ENCODE results near the gene RARA. TPM values are rescaled to one million over a fixed set of nuclear protein-coding genes. Genes with fewer than 3 reads are reported as not detected.

RARA gene
- 10 to 100 TPM in 2 of 3 donors, 1 to 10 TPM in 1; 7.8 to 54.3 (median 44.0) TPM for polyA plus RNA-seq

DNA sequence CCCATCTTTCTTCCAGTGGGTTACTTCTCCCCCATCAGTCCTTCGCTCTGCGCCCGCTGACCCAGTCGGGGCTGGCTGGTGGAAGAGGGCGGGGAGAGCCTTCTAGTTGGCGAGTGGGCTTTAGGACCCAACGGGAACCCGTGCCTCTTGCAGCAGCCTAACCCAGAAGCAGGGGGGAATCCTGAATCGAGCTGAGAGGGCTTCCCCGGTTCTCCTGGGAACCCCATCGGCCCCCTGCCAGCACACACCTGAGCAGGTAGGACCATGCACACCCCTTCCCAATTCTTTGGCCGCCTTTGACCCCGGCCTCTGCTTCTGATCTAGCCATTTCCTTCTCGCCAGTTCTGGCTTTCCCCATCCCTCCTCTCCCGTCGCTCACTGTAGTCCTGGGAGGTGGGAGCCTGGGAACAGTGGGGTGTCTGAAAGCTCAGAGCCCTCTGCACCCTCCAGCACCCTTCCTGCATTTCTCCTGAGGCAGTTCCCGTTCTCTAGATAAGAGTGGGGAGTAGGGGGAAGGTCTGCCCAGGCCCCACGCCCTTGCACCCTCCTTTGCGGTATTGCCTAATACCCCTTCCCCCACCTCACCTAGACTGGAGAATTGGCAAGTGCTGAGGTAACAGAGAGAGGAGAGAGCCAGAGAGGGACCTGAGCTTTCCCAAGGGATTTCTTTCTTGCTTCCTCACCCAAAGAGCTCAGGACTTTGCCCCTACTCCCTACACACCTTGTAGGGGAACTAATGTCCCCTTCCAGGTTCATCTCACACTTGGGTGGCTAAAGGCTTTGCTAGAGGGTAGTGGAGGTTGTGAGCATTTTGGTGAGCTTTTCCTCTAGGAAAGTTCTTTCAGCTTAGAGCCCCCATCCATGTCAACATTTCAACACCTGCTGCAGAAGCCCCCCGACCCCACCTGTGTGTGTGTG is at the start of gene RARA:
RARA (plus strand) TSS at position 150 of the 918 bp plus-strand sequence. CDS start 22,039 bp downstream, outside the sequence.
- WGBS, 3 donors = 8 to 13% (median 11%) methylated on average over 20 of the region's 20 CpGs
- no peak within 1 kb of the TSS for H3K27ac ChIP-seq (ENCODE audit: low read depth, low read length)

DNA sequence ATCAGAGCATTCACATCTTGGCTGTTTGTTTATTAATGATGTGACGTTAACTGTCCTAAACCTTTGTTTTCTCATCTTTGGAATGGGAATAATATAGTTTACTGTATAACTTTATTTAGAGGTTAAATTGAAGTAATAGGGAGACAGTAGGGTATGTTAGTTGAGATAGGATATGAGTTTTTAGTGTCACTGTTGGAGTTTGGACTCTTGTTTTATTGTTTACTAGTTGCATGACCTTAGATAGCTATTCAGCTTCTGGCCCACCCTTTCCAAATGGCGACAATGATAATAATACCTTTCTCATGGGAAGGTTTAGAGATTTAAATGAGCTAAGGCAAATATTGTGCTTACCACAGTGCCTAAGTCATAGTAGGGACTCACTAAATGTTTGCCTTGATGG is 49.5 kb upstream of the RARA start:
- 93 to 96% (median 93%) methylated on average over 2 of the region's 2 CpGs for WGBS, 3 donors
- H3K27ac ChIP-seq (ENCODE audit: low read depth, low read length) = no peak overlapping the region

DNA sequence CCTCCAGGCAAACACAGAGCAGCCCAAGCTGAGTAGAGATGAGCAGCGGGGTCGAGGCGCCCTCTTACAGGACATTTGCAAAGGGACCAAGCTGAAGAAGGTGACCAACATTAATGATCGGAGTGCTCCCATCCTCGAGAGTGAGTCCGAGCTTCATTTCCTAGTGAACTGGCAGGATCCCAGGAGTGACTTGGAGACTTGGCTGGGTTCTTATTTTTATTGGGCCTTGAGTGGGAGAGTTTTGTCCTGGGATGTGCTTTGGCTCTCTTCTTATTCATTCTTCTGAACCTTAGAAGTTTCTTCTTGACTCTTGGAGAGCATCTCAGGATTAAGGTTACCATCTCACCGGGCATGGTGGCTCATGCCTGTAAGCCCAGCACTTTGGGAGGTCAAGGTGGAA is 48.5 kb upstream of the RARA start:
- 78 to 87% (median 79%) methylated on average over 7 of the region's 7 CpGs for WGBS, 3 donors
- no peak overlapping the region for H3K27ac ChIP-seq (ENCODE audit: low read depth, low read length)

DNA sequence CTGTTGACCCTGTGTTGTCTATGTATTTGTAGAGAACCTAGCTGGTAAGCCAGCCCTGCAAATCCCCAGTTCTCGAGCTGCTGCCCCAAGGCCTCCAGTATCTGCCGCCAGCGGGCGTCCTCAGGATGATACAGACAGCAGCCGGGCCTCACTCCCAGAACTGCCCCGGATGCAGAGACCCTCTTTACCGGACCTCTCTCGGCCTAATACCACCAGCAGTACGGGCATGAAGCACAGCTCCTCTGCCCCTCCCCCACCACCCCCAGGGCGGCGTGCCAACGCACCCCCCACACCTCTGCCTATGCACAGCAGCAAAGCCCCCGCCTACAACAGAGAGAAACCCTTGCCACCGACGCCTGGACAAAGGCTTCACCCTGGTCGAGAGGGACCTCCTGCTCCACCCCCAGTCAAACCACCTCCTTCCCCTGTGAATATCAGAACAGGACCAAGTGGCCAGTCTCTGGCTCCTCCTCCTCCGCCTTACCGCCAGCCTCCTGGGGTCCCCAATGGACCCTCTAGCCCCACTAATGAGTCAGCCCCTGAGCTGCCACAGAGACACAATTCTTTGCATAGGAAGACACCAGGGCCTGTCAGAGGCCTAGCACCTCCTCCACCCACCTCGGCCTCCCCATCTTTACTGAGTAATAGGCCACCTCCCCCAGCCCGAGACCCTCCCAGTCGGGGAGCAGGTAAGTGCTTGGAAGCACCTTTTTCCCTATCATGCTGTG is 44.4 kb upstream of the RARA start:
- no peak overlapping the region for H3K27ac ChIP-seq (ENCODE audit: low read depth, low read length)
- 84 to 94% (median 91%) methylated on average over 21 of the region's 21 CpGs for WGBS, 3 donors

DNA sequence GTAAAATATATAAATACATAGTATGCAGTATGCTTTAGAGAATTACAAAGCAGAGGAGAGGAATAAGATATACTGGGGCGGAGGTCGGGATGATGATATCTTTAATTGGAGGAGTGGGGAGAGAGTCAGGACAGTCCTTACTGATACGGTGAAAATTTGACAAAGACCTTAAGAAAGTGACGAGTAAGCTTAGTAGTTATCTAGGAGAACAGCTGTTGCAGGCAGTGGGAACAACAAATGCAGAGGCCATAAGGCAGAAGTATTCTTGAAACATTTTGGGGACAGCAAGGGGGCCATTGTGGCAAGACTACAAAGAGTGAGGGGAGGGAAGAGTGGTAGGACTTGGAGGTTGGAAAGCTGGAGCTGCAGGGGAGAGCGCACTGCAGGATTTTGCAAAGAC is 43.6 kb upstream of the RARA start:
- H3K27ac ChIP-seq (ENCODE audit: low read depth, low read length) = no peak overlapping the region
- 83 to 96% (median 93%) methylated on average over 5 of the region's 5 CpGs for WGBS, 3 donors

DNA sequence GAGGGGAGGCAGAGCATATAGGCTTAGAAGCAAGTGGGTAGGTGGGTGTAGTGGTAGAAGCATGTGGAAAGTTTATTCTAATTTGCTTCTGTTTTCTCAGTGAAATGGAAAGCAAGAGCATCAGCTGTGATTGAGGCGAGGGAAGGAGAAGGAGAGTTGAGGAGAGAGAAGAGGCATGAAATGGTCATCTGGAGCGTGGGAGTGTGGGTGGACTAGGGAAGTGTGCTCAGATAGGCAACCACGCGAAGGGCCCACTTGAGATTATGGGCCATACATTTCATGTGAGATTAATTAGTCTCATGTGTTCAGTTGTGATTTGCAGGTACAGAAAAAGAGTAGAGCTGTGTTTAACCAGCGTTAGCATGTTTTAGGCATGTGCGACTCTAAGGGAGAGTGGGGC is 42.1 kb upstream of the RARA start:
- WGBS, 3 donors = 91 to 95% (median 95%) methylated on average over 6 of the region's 6 CpGs

DNA sequence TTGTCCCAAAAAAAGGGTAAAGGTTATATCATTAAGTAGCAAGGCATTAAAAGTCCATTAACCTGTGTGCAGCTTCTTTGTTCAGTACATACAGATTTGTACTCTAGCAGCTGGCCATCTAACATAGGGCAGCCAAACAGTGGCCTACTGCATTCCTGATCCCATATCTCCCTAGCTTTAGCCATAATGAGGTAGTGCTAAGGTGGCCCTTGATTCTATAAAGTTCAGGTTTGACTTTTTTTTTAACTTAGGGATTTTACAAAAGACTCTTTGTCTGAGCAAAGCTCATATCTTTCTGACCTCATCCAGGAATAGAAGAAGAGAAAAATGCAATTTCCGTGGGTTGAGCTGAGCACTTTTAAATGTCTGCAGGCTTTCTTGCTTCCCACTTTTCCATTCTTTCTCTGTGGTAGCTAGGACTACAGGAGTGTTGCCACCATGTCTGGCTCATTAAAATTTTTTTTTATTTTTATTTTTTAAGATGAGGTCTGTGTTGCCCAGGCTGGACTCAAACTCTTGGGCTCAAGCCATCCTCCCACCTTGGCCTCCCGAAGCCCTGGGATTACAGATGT is 40.8 kb upstream of the RARA start:
- 69 to 89% (median 81%) methylated on average over 2 of the region's 2 CpGs for WGBS, 3 donors
- no peak overlapping the region for H3K27ac ChIP-seq (ENCODE audit: low read depth, low read length)

More for the DNA sequence above, 42.1 kb upstream of the RARA start:
- no peak overlapping the region for H3K27ac ChIP-seq (ENCODE audit: low read depth, low read length)

DNA sequence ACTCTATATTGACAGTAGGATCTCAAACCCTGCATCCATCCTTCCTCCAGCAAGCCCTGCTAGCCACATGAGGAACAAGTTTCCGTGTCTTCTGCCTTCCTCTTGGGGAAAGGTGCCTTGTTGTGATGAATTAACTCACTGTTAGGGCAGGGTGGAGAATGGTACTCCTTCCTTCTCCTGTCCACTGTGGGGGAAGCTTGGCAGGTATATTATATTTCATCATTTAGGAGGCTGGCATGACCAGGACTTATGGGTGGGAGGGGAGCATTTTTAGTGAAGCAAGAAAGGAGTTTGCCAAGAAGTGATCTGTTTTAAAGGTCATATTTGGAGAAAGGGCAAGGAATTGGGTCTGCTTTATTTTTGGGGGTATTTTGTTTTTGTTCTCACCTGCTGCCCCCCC is 30.6 kb upstream of the RARA start:
- WGBS, 3 donors = 70 to 85% (median 83%) methylated on average over 1 of the region's 1 CpG
- no peak overlapping the region for H3K27ac ChIP-seq (ENCODE audit: low read depth, low read length)

DNA sequence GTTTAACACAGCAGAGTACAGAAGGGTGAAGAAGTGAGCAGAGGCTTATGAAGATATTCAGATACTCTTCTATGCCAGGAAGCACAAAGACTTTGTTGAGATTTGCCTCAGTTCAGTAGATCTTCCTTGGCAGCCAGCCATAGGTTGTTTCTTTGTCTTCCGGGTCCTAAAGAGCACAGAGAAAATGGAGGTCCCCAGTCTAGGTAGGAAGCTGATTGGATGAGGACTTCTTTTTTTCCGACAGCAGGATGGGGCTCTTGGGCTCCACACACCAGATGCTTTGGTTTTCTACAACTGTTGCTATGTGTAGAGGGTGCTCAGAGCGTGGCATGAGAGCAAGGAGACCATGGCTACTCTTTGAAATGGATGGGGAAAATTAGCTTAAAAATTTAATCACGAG is 29.6 kb upstream of the RARA start:
- WGBS, 3 donors = 90 to 92% (median 91%) methylated on average over 4 of the region's 4 CpGs
- H3K27ac ChIP-seq (ENCODE audit: low read depth, low read length) = no peak overlapping the region

DNA sequence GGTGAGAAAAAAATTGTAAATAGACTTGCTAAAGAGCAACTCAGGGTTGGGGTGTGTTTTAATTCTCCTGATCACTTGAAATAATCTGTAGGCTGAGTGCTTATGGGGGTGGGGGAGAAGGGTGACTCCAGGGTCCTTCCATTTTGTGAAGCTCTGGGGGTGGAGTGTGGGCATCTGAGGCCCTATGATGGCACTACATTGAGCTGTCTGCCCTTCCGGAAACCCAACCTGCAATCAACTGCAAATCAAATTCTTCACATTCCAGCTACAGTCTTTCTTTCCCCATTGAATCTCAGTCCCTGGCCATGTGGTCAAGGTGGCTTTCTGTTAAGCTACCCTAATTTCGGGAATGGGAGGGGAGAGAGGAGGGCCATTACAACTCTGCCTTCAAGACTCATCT is 27.3 kb upstream of the RARA start:
- 79 to 89% (median 85%) methylated on average over 2 of the region's 2 CpGs for WGBS, 3 donors
- no peak overlapping the region for H3K27ac ChIP-seq (ENCODE audit: low read depth, low read length)

DNA sequence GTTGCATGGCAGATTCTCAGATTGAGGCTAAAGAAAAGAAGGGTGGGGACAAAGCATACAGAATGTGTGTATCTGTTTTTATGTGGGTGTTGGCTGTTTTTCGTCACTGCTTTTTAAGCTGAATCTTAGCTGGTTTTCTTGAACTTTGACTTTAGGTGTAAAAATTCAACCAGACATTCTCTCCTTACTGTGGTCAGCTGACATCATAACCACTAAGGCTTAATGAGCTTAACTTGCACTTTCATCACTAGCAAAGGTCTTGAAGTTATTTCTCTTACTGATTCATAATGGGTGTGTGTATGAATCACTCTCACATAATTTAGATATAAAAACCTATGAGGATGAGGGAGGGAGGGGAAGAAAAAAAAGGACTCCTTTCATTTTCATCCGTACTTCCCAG is 25.3 kb upstream of the RARA start:
- no peak overlapping the region for H3K27ac ChIP-seq (ENCODE audit: low read depth, low read length)
- WGBS, 3 donors = 51 to 69% (median 60%) methylated on average over 2 of the region's 2 CpGs

DNA sequence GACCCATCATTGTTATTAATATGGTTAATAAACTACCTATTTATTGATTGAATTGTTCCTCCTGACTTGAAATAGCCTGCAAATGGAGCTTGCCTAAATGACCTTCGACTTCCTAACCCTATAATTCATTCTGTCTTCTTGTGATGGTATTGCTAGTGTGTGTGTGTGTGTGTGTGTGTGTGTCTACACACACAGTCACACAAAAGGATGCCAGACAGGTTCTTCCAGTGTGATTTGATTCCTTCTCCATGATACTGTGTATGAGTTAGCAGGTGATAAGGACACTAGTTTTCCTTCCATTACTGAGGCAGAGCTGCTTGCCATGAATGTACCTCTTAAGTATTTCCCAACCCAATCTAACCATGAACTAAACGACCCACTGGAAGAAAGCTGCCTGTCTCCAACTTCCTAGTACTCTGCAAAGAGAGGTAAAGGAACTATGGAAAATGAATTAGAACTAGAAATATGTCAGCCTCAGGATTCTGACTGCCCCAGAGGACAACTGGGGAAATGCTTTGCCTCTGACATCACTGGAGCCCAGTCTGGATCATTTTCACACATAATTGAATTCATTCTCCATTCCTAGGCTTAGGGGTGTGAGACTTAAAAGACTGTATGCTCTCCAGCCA is 24.8 kb upstream of the RARA start:
- 17 to 48% (median 47%) methylated on average over 2 of the region's 2 CpGs for WGBS, 3 donors
- H3K27ac ChIP-seq (ENCODE audit: low read depth, low read length) = no peak overlapping the region

DNA sequence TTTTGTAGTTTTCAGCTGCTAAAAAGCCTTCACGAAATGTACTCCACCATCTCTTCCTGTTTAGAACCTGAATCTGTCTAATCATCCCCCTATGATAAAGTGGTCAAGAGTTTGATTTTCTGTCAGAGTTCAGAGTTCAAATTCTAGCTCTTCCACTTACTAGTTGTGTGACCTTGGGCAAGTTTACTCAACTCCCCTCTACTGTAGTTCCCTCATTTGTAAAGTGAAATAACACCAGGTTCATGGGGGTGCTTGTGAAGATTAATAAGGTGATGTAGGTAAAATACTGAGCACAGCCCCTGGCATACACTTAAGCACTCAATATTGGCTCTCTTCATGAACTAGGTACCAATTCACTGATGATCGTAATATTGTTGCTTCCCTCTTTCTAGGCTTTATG is 22.5 kb upstream of the RARA start:
- no peak overlapping the region for H3K27ac ChIP-seq (ENCODE audit: low read depth, low read length)
- 86 to 97% (median 92%) methylated on average over 2 of the region's 2 CpGs for WGBS, 3 donors

DNA sequence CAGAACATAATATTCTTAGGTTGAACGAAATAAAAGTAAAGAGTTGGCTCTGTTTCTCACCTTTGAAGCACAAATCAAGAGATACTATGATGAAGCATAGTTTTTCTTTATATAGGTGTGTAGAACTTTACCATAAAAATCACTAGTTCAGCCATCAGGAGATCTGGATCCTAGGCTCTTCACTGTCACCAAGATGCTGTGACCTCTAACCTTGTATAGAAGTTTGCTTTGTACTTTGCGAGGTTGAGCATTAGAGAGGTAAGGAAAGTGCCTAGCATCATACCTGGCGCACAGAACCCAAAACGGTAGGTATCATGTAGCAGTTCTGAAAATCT is 21.9 kb upstream of the RARA start:
- 38 to 47% (median 40%) methylated on average over 4 of the region's 4 CpGs for WGBS, 3 donors
- H3K27ac ChIP-seq (ENCODE audit: low read depth, low read length) = no peak overlapping the region

DNA sequence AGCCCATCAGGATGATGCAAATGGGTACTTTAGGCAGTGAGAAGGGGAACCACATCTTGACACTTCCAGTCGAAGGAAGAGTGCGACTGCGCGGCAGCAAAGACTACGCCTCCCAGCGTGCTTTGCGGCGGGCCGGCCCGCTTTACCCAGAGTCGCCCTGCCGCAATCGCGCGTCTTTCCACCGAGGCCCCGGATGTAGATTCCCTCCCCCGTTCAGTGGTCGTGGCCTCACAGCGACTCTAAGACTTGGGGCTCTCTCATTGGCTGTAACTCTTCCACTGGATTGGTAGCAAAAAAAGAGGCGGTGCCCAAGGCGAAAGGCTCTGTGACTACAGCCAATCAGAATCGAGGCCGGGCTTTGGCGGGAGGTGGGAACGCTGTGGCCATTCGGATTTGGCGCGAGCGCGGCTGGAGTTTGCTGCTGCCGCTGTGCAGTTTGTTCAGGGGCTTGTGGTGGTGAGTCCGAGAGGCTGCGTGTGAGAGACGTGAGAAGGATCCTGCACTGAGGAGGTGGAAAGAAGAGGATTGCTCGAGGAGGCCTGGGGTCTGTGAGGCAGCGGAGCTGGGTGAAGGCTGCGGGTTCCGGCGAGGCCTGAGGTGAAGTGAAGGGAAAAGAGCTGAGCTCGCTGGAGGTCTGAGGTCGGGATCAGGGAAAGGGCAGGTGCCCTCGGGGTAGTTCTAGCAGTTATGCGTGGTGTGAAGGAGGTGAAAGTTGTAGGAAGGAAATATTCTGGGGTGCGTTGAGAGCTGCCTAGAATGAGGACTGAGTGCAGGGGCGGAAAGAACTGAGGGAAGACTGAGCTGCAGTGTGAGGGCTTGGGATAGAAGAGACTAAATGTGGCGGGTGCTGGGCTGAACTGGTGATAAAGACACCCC is 21.2 kb upstream of the RARA start, which contains the start of gene CDC6:
CDC6 (plus strand) TSS at position 386 of the 876 bp plus-strand sequence. CDS start 1,542 bp downstream, outside the sequence.
- H3K27ac ChIP-seq (ENCODE audit: low read depth, low read length) = no peak within 1 kb of the TSS
- WGBS, 3 donors = 0% methylated on average over 47 of the region's 47 CpGs

DNA sequence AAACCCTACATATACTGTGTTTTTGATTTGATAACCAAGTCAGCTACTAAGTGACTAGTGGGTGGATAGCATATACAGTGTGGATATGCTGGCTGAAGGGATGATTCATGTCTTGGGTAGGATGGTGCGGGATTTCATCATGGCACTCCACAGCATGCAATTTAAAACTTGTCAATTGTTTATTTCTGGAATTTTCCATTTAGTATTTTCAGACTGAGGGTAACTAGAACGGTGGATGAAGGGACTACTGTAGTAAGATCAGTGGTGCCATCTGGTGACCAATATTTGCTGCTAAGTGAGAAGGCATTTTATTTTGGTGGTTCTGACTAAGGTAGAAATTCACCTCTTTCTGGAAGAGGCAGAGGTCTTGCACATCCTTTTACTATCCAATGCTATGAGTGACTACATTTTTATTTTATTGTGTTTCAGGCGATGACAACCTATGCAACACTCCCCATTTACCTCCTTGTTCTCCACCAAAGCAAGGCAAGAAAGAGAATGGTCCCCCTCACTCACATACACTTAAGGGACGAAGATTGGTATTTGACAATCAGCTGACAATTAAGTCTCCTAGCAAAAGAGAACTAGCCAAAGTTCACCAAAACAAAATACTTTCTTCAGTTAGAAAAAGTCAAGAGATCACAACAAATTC is 18.2 kb upstream of the RARA start:
- WGBS, 3 donors = 53 to 59% (median 55%) methylated on average over 4 of the region's 4 CpGs
- no peak overlapping the region for H3K27ac ChIP-seq (ENCODE audit: low read depth, low read length)

DNA sequence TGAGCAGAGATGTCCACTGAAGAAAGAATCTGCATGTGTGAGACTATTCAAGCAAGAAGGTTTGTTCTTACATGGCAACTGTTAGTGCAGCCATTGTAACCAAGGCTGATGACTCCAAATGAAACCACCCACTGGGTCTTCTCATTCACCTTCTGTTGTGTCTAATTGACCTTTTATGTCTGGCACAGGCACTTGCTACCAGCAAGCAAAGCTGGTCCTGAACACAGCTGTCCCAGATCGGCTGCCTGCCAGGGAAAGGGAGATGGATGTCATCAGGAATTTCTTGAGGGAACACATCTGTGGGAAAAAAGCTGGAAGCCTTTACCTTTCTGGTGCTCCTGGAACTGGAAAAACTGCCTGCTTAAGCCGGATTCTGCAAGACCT is 17.7 kb upstream of the RARA start:
- 82 to 94% (median 89%) methylated on average over 2 of the region's 2 CpGs for WGBS, 3 donors

More for the DNA sequence above, 17.7 kb upstream of the RARA start:
- H3K27ac ChIP-seq (ENCODE audit: low read depth, low read length) = no peak overlapping the region
